Ovary (tissue), 9 donors: Measurements from ENCODE around the gene CEP170B. TPM values are rescaled to one million over a fixed set of nuclear protein-coding genes. Genes with fewer than 3 reads are reported as not detected.

Experiments used
- DNase-seq, 5 donors: peaks; one replicate each; pipeline ENCODE4 v3.0.0-alpha.2; 2019 to 2020
- H3K27ac ChIP-seq, 2 donors: fragments of 200-600 bp; one replicate each; pipeline versions ENCODE4 v1.5.1 to v1.8.0; 2019 to 2022
- H3K27me3 ChIP-seq: fragments of 200-600 bp; one replicate; pipeline ENCODE4 v1.8.0; 2022
- H3K36me3 ChIP-seq: fragments of 200-600 bp; sonication (generic); one replicate; pipeline ENCODE4 v1.5.1; 2019
- H3K4me1 ChIP-seq: one replicate; pipeline ENCODE4 v1.8.1; 2013; ENCODE audit warnings: mild to moderate bottlenecking, moderate library complexity; ENCODE audit not compliant: insufficient read depth
- H3K4me3 ChIP-seq: fragments of 200-600 bp; sonication (generic); one replicate; pipeline ENCODE4 v1.5.1; 2017
- H3K9me3 ChIP-seq, 2 donors: fragments of 200-600 bp in 1 of 2; sonication (generic) in 1 of 2; one replicate each; pipeline versions ENCODE4 v1.5.1 to v1.8.1; 2013 to 2019; ENCODE audit warnings: mild to moderate bottlenecking in 1 of 2, moderate library complexity in 1 of 2
- CTCF ChIP-seq, 3 donors: fragments of 450-650 bp in 2 of 3; fragments of 200-600 bp in 1 of 3; IDR thresholded peaks; one replicate each; pipeline versions ENCODE4 v1.5.1 to v1.8.0; 2016 to 2022; ENCODE audit warnings: antibody characterized with exemption in 3 of 3, mild to moderate bottlenecking in 1 of 3
- EP300 ChIP-seq: sonication (generic); formaldehyde crosslinking; IDR thresholded peaks from one replicate; pipeline ENCODE4 v1.6.1; 2017; ENCODE audit warnings: antibody characterized with exemption
- POLR2A ChIP-seq: fragments of 450-650 bp; IDR thresholded peaks from one replicate; pipeline ENCODE4 v1.6.1; 2017; ENCODE audit warnings: antibody characterized with exemption, mild to moderate bottlenecking, moderate library complexity
- WGBS, 3 donors: extraction: QIAGEN DNeasy Blood & Tissue Kit in 1 of 3; methylation state at CpG; one replicate each; pipeline versions ENCODE4 v1.1.5 to v1.1.7; 2013 to 2017; 5-methylcytosine and 5-hydroxymethylcytosine counted together
- intact Hi-C, 4 donors: fragments of 100-400 bp; cut with DNase I; formaldehyde crosslinking; loops; one replicate each; pipeline versions ENCODE4 v1.11.0 to v1.15.1; 2022 to 2023
- polyA plus RNA-seq, 2 donors: library from polyadenylated mRNA; stranded (reverse); fragments of 200-250 nt in 1 of 2; fragments of 350-450 nt in 1 of 2; fragmentation: Illumina TruSeq in 1 of 2; extraction: RNeasy Lipid Tissue Mini Kit (QIAGEN cat#74804) in 1 of 2; gene quantifications; one replicate each; pipeline ENCODE4 v1.2.3, GENCODE V29; 2013 to 2014
- total RNA-seq, 7 donors: library from RNA; depleted of rRNA in 2 of 7; stranded (reverse); fragments of >200 nt in 2 of 7; fragmentation: NEBNext Ultra II Directional in 3 of 7; extraction: Animal tissue kit (Norgen Biotek cat#: 25700) in 3 of 7; gene quantifications; one replicate each; pipeline versions ENCODE4 v1.1.0 to v1.2.4, GENCODE V29; 2016 to 2023
- donor health status: DM: no; HTN: no; CAD: no; lungs with moderate emphysema.
- donor health status: DM: no; HTN: no; CAD: no.
- donor health status: Bipolar disorder and iron deficiency.
- donor health status: DM: yes; HTN: yes; CAD: no.
- donor health status: DM: no; HTN: no; CAD: no.
- donor health status: DM: yes; HTN: yes; CAD: no.

The CEP170B gene
- total and polyA plus RNA-seq, 9 donors, result 1.9 to 22.7 (median 9.9) TPM

- Histone ChIP-seq H3K27me3 (no peaks in the 10 kb centered on the region), H3K27ac (no peak overlapping the region), H3K9me3 (no peaks in the 10 kb centered on the region), H3K36me3 (no peaks in the 10 kb centered on the region), H3K4me1 (peaks cover 4% of the 10 kb centered on the region), H3K4me3 (peak overlapping the region; percentile 59)
- DNase-seq, result peak in 2 of 5 donors; percentile 11 to 38
- 16 to 31% (median 24%) methylated on average over 45 to 64 of the region's 64 CpGs for WGBS, 3 donors
- TF ChIP-seq POLR2A (no peak), CTCF (IDR thresholded peaks at IDR 0.05) (no peak), EP300 (no peak)
- intact Hi-C loops, result loop anchor here in 2 of 4 donors (10.0 kb wide), 1 partner anchor 113 kb away; no protein-coding TSS in a partner anchor
Observed at GRCh38 chr14:104931771-104932675, 67.0 kb downstream of the CEP170B start.

GRCh38 chr14:104932676-104933631 is 67.9 kb downstream of the CEP170B start:
- intact Hi-C loops, result loop anchor here in 2 of 4 donors (10.0 kb wide), 1 partner anchor 112 kb away; no protein-coding TSS in a partner anchor
- H3K4me1 ChIP-seq, result peaks cover 4% of the 10 kb centered on the region
- H3K27me3 ChIP-seq, result no peaks in the 10 kb centered on the region
- 0 to 2% (median 1%) methylated on average over 67 to 100 of the region's 100 CpGs for WGBS, 3 donors
- DNase-seq, result peak; percentile 79 to 91 (median 87)
- H3K9me3 ChIP-seq, result no peaks in the 10 kb centered on the region
- TF ChIP-seq CTCF (IDR thresholded peaks at IDR 0.05) (peak; percentile 41 to 81 (median 76)), POLR2A (no peak), EP300 (no peak)
- H3K36me3 ChIP-seq, result no peaks in the 10 kb centered on the region
- peak overlapping the region; percentile 59 for H3K4me3 ChIP-seq
- peak overlapping the region in 1 of 2 donors; percentile 16 for H3K27ac ChIP-seq

GRCh38 chr14:104933746-104934733 is 69.0 kb downstream of the CEP170B start:
- WGBS, 3 donors, result 11 to 25% (median 18%) methylated on average over 15 to 42 of the region's 42 CpGs
- H3K36me3 ChIP-seq, result no peaks in the 10 kb centered on the region
- peak in 2 of 5 donors; percentile 14 to 34 for DNase-seq
- no peaks in the 10 kb centered on the region for H3K9me3 ChIP-seq
- H3K4me1 ChIP-seq, result peaks cover 4% of the 10 kb centered on the region
- TF ChIP-seq EP300, result no peak
- TF ChIP-seq POLR2A, result no peak
- peak overlapping the region; percentile 59 for H3K4me3 ChIP-seq
- intact Hi-C loops, result loop anchor here in 2 of 4 donors (10.0 kb wide), 1 partner anchor 111 kb away; no protein-coding TSS in a partner anchor
- no peak overlapping the region for H3K27ac ChIP-seq
- no peaks in the 10 kb centered on the region for H3K27me3 ChIP-seq

GRCh38 chr14:104935026-104935650 is 70.1 kb downstream of the CEP170B start:
- H3K4me3 ChIP-seq, result no peak overlapping the region
- DNase-seq, result peak in 2 of 5 donors; percentile 4 to 10
- H3K36me3 ChIP-seq, result no peaks in the 10 kb centered on the region
- intact Hi-C loops, result loop anchor here in 2 of 4 donors (10.0 kb wide), 1 partner anchor 110 kb away; no protein-coding TSS in a partner anchor
- H3K27ac ChIP-seq, result no peak overlapping the region
- no peaks in the 10 kb centered on the region for H3K9me3 ChIP-seq
- WGBS, 3 donors, result 49 to 66% (median 49%) methylated on average over 3 of the region's 3 CpGs
- TF ChIP-seq EP300, result no peak
- no peaks in the 10 kb centered on the region for H3K27me3 ChIP-seq
- H3K4me1 ChIP-seq, result peaks cover 4% of the 10 kb centered on the region
